IPS DF 4.7 (cell line): ENCODE data around the gene FKBP2.

Experiments
- DNase-seq: peaks from one replicate; pipeline ENCODE4 v3.0.0-alpha.2; 2013; ENCODE audit warnings: low spot score; ENCODE audit errors: extremely low read depth

The FKBP2 gene

DNA sequence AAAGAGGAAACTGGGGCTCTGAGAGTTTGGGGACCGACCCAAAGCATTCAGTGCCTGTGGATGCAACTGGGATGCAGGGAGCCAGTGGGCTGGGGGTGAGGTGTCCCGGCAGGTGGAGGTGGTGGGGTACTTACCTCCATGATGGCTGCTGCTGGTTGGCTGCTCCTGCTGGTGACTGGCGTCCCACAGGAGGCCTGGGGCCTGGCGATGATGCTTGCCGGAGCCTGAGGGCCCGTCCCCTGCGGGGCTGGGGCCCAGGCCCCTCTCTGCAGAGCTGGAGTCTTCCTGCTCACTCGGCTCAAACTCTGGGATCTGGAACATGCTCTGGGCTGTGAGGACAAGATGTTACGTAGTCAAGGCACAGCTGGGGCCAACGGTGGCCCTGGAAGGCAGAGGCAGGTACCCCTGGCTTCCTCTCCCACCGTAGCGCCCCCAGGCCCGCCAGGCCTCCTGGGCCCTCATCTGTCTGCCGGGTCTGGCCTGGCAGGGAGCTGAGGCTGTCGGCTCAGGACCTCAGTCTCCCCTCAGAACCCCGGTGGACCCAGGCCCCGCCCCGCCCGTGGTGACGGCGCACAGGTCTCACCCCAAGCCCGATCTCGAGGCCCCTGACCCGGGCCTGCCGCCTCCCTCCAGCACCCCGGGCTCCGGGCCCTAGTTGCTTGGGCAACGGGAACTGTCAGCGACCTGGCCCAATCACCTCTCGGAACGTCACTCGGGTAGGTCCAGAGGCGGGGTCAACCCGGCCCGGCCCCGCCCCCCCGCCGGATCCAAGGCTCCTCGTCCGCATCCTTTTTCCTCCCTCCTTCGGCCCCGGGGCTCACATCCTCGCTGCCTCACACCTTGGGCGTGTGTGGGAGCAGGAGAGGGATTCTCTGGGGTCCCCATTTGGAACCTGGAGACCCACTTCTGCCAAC is 43.4 kb downstream of the FKBP2 start, which contains the start of gene BAD:
TSS of gene BAD (minus strand) at position 618 of the 914 bp plus-strand sequence. CDS start at position 321, 297 bp downstream.
- no peak for DNase-seq

GRCh38 chr11:64284962-64285884 is 44.3 kb downstream of the FKBP2 start, which contains the start of gene GPR137:
GPR137 (plus strand) TSS chr11:64285848; CDS start chr11:64286525, 677 bp downstream.
- DNase-seq, result no peak

GRCh38 chr11:64285885-64286800 is 45.2 kb downstream of the FKBP2 start:
- DNase-seq, result no peak

GRCh38 chr11:64286801-64287159 is 45.9 kb downstream of the FKBP2 start:
- no peak for DNase-seq

DNA sequence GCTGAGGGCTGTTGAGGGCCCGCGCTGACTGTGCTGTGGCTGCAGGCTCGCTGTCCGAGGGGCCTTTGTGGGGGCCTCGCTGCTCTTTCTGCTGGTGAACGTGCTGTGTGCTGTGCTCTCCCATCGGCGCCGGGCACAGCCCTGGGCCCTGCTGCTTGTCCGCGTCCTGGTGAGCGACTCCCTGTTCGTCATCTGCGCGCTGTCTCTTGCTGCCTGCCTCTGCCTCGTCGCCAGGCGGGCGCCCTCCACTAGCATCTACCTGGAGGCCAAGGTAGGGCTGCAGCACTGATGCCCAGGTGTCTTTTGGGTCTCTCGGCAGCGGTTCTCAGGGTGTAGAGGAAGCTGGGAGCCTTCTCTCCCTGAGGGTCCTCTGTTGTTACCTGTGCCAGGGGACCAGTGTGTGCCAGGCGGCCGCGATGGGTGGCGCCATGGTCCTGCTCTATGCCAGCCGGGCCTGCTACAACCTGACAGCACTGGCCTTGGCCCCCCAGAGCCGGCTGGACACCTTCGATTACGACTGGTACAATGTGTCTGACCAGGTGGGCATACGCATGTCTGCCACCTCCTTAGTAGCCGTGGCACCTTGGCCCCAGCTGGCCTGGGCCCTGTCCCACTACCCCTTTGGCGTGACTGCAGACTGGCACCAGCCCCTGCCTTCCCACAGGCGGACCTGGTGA is 46.9 kb downstream of the FKBP2 start:
- DNase-seq, result no peak

- no peak for DNase-seq
Measured at GRCh38 chr11:64288353-64288750, 47.5 kb downstream of the FKBP2 start.

- no peak for DNase-seq
Measured at GRCh38 chr11:64289002-64289564, 48.2 kb downstream of the FKBP2 start.

DNA sequence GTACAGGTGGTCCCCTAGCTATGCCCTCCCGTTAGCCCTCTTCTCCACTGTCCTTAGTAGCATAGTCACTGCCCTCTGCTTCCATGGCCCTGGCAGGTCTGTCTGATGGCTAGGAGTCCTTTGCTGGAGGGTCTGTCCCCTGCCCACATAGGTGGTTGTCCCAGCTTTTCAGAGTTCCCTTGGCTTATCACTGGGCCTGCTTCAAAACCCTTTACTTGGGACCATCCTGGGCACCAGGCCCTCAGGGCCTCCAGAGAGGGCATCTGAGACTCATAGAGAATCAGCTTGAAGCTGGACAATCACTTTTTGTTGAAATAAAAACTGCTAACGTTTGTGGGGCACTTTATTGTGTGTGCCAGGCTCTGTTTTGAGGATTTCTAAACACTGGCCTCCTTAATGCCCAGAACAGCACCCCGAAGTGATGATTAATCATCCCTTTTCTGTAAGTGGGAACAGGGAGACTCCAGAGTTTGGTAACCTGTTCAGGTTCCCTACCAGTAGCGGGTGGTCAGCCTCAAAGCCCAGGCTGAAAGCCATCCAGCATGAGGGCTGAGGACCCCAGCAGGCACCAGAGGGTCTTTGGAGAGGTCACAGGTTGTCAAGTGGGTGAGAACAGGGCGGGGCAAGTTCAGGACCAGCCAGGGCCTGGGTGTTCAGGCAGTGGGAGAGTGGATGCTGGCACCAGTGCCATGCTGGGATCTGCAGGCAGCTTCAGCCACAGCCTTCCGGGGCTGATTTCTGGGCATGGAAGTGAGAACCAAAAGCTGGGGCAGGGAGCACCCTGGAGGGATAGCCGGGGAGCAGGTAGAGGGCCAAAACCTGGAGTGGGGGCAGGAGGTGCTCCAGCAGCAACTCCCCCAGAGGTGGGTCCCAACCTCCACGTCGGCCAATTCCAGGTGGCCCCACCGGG is 49.7 kb downstream of the FKBP2 start:
- no peak for DNase-seq

GRCh38 chr11:64291262-64291751 is 50.4 kb downstream of the FKBP2 start, which contains the start of gene KCNK4:
KCNK4 (plus strand) TSS chr11:64291302; CDS start chr11:64293019, 1,717 bp downstream.
- DNase-seq, result no peak

- DNase-seq, result no peak
Measured at GRCh38 chr11:64291752-64292459, 51.0 kb downstream of the FKBP2 start.

DNA sequence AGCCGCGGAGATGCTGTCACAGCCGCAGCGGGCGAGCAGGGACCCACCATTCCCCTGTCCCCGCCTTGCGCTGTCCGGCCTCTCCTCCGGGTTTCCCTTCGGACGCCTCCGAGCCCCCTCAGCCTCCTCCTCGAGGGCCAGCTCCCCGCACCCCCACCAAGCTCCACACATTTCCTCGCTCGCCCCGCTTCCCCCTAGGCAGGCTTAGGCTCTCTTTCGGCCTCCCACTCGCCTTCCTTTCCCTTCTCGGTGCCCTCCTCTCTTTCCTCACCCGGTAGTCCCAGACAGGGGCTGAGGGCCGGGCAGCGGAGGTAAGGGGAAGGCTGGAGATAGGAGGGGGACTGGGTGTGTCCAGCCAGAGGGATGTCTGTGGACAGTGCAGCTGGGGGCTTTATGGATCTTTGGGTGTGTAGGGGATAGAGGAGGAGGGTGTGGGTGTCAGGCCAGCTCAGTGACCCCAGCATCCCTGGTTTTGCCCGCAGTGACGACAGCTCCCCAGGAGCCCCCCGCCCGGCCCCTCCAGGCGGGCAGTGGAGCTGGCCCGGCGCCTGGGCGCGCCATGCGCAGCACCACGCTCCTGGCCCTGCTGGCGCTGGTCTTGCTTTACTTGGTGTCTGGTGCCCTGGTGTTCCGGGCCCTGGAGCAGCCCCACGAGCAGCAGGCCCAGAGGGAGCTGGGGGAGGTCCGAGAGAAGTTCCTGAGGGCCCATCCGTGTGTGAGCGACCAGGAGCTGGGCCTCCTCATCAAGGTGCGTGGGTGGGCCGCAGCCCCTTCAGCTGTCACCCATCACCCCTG is 51.8 kb downstream of the FKBP2 start:
- DNase-seq, result no peak
